HG02970 (cell line): ENCODE data around the gene PLEKHM3.
"Not testable (repeated sequence)": the region's sequence is repeated elsewhere in the genome, so short reads cannot be mapped to it uniquely, and the experiment has no call there.

Experiments
- ATAC-seq: cut with Tn5 transposase; IDR thresholded peaks from one replicate; pipeline ENCODE4 v1.9.1; 2021; ENCODE audit warnings: mild to moderate bottlenecking, moderate library complexity, moderate number of reproducible peaks; ENCODE audit not compliant: unreplicated experiment, low FRiP score

Gene PLEKHM3

DNA sequence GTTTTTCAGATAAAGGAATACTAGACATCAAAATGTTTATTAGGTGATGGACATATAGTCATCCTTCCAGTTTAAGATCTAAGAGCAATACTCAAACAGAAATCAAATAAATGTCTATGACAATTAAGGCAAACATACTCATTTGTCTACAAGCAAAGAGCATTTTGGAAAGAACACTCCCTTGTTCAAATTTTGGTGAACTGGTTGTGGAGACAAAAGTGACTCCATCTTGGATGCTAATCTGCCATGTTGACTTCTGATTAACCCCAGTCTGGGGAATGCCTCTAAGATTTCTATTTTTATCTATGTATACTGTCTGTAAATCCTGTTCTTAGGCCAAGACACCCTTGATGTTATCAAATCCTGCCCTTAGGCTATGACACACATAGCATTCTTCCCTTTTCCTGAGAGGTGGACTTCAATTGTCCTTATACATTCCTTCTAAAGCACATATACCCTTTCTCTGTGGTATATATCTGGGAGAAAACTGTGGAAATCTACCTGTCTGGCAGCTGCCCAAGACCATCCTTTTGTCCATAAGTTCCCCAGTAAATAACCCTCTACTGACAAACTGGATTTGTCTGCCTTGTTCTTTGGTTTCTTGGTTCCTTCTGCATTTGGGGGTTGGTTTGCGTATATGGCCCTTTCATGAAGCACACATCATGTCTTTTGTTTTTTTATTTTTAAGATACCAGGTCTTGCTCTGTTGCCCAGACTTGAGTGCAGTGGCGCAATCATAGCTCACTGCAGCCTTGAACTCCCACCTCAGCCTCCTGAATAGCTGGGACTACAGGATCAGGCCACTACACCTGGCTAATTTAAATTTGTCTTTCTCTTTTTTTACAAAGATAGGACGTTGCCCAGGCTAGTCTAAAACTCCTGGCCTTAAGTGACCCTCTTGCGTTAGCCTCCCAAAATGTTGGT lies 12.5 kb upstream of the PLEKHM3 start:
- no peak for ATAC-seq

DNA sequence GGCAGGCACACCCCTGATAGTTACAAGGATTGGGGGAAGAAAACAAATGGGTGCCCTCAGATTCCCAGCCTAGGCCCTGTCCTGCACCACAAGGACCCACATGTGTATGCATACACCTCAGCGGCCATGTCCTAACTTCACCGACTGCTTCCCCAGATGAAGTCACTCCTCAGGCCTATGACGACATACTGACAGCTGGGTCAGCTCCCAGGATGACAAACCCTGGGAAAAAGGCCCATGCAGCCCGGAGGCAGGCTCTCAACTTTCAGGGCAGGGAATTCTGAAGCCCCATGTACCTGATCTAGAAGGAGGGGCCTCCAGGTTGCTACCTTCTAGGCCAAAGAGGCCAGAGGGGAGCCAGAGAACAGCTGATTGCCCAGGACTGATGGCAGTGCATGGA lies 11.0 kb upstream of the PLEKHM3 start:
- ATAC-seq = no peak

DNA sequence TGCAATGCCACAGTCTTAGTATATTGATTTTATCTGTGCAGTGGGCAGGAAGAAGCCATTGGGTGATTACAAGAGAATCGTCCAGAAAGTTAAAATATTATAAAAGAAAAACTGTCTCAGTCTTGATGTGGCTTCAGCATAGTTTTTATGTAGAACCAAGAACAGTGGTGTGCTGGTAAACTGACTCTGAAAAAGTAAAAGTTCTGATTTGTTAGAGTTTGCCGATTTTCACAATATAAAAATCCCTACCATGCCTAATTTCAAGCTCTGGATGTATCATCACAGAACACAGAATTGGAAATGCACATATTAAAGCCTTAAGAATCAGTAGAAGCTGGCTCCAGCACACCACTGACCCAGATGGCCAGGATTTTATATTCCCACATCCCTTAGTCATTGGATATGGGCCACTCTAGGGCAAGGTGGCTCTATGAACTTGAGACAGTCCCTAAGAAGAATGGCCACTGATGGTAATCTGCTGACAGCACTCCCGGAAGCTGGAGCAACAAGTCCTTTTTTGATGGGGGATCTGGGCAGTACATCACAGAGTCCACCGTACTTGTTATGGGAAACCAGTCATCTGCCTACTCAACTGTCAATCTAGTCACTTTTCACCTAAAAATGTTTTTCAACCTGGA lies 9.3 kb upstream of the PLEKHM3 start:
- no peak for ATAC-seq

DNA sequence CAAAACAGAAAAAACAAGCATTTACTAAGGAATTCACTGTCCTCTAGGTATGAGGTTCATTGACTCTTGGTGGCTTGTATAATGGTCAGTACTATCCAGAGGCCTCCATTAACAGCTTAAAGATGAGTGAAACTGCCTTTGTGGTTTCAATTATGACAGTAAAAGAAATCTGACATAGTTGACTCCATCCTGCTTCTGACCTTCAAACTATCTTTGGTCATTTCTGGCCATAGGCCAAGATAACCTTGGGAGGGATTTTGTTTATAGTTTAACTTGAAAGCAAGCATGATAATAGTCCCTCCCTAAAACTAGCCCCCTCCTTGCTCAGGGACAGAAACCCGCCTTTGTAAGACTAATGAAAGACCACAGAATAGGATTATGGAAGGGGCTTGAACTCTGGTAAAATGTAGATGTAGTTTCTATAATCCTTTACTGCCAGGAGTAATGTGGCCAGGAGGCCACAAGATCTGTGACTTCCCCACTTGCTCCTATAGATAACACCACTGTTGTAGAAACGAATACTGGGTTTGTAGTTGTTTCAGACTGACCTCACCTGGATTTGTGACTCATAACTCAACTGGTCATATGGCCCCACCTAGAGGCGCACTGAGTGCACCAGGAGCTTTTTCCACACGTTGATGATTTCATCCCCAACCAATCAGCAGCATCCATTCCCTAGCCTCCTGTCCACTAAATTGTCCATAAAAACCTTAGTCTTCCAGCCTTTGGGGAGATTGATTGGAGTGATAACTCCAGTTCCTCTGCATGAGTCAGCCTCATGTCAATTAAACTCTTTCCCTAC lies 8.6 kb upstream of the PLEKHM3 start:
- peak; percentile 83 for ATAC-seq

DNA sequence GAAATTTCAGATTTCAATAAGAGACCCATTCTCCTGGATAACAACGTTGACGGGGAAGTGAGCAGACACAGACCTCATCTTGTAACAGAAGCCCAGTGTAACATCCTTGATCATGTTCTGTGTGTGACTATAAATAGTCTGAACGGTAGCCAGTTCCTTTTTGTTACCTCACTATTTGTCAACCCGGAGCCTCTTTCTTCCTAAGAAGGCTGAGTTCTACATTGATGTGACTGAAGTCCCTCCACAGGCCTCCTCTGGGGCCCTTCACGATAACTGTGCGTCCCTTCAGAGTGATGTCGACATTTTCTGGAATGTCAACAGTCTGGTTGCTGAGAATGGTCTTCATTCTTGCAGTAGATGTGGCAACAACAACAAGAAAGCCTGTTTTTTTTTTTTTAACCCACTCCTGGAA lies 6.3 kb upstream of the PLEKHM3 start:
- no peak for ATAC-seq

DNA sequence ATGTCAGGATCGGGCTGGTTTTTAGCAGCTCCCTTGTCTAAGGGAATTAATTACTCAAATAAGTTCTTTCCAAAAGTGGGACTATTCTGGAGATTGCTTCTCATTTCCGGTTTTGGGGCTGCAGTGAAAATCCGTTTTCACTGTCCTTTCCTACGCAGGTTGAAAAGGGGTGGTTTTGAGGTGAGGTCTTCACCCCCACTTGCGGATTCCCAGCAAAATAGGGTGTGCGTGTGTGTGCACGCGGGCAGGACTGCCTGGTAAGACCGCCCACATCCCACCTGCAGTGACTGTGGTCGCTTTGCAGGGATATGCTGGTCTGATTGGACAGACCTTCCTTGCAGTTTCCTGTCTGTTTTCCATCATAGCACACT lies 472 bp upstream of the PLEKHM3 start:
- no peak for ATAC-seq

DNA sequence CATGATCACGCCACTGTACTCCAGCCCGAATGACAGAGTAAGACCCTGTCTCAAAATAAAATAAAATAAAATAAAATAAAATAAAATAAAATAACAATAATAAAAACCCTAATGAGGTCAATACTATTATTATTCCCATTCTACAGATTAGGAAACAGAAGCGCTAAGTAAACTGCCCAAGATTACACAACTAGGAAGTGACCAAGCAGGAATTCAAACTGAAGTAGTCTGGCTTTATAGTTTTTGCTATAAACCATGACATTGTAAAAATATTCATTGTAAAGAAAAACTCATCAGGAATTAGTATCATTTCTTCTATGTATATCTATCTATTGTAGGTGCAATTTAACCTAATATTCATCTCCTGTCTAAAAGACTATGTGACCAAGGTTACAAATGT lies 1.2 kb downstream of the PLEKHM3 start:
- ATAC-seq = no peak

DNA sequence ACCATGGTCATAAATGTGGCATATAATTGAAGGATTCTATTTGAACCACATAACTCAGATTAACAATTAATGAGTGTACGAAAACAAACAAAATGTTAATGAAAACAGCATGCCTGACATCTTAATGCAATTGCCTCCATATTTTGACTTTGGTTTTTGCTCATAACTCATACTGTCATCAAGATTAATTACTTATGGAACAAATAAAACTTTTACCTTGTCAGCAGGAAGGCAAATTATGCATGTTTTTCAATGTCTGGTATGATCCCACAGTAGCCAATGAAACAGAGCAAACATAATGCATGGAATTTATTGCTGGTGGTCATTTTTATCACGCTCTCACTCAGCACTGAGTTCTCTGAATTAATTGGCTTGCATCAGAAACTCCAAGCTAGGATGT lies 5.1 kb downstream of the PLEKHM3 start:
- ATAC-seq = no peak

DNA sequence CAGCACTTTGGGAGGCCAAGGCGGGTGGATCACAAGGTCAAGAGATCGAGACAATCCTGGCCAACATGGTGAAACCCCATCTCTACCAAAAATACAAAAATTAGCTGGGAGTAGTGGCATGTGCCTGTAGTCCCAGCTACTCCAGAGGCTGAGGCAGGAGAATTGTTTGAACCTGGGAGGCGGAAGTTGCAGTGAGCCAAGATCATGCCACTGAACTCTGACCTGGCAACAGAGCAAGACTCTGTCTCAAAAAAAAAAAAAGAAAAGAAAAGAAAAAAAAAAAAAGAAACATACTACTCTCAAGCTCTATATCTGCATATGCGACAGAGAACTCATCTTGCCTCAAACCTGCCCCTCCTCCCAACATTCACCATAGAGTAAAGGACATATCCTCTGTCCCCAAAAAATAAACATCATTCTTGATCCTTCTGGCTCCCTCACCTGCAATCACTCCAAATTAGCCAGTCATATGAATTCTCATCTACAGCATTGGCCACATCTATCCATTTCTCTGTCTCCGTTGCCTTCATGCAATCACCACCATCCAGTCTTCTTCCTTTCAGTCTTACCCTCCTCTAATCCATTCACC lies 7.1 kb downstream of the PLEKHM3 start:
- not testable (repeated sequence) for ATAC-seq

DNA sequence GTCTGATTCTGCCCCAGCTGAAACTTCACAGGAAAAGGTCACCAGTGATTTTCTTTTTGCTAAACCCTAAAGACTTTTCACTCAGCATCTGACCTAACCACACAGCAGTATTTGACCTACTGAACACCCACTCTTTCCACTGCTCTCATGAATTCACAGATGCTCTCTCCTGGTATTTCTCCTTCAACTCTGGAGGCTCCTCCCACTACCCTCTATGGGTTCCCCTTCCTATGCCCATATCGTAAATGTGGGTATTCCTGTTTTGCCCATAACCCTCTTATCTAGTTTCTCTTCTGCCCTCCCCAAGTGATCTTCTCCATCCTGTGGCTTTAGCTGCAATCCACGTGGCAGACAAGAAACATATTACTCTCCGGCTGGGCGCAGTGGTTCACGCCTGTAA lies 7.6 kb downstream of the PLEKHM3 start:
- ATAC-seq = no peak

DNA sequence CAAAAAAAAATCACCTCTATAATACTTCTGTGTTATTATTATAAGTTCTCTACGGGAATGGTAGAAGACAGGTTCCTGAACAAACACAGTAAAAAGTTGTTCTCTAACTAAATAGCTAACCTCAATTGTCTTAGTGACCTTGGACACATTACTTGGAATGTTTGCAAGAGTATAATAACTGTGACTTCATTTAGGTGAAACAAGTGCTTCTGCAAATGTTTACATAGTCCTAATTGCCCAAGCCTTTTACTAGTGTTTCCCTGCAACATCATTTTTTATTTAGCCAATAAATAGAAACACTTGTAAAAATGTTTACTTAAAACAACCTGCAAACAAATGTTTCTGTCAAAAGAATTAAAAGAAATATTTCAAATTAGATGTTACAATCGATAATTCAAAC lies 9.9 kb downstream of the PLEKHM3 start:
- ATAC-seq = no peak

DNA sequence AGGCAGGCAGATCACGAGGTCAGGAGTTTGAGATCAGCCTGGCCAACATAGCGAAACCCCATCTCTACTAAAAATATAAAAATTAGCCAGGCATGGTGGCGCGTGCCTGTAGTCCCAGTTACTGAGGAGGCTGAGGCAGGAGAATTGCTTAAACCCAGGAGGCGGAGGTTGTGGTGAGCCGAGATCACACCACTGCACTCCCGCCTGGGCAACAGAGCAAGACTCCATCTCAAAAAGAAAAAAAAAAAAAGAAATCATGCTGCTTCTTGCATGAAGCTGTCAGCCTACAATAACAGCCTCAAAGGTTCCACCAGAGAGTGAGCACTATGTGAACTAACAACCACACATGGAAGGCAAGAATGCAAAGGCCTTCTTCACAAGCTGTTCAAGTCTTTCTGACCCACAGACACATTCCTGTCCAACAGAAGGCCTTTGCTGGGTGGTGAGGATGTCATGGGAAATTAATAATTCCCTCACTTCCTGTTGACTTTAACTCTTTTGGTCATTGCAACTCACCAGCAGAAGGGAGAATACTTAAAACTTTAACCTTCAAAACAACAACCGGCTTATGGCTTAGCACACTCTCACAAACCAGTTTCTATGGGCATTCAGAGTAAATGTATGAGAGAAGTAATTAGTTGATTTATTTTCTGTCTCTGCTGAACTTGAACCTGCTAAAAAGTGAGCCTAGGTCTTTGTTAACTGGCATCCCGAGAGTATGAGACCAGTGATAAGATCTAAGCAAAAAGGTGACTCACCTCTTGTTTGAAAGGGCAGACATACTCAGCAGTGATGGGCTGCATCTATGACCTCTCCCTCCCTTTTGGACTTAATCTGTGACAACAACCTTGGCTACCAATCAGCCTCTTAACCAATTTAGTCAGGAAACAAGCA lies 11.8 kb downstream of the PLEKHM3 start:
- ATAC-seq = no peak

DNA sequence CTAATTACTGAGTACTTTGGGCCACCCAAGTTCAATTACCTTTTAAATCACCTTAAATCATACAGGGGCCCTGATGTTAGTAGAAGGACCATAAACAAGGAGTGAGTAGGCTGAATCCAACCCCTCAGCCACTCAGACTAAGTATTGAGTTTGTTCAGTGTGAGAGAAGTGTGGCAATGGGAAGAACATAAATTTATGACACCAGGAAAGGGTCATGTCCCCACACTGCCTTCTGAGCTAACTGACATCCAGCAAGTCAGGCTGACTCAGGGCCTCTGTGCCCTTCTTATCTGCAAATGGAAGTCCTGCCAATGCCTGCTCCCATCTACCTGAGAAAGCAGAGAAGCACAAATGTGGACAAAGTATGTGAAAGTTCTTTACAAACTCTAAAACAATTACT lies 12.9 kb downstream of the PLEKHM3 start:
- ATAC-seq = no peak

DNA sequence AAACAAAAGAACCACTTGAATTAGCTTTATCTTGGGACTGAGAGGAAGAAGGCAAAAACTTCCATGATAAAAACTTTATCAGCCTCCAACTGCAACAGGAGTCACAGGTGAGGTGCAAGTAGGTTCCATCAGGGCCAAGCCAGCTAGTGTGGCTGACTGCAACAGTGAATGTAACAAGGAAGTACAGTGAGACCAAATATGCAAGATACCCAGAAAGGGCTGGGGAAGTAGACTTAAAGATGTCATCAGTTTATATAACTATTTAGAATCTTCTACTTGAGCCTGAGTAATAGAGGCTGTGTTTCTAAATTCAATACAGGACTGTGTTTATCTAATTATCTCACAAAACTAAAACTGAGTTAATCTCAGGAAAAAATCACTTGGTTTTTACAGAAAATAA lies 14.8 kb downstream of the PLEKHM3 start:
- ATAC-seq = no peak

DNA sequence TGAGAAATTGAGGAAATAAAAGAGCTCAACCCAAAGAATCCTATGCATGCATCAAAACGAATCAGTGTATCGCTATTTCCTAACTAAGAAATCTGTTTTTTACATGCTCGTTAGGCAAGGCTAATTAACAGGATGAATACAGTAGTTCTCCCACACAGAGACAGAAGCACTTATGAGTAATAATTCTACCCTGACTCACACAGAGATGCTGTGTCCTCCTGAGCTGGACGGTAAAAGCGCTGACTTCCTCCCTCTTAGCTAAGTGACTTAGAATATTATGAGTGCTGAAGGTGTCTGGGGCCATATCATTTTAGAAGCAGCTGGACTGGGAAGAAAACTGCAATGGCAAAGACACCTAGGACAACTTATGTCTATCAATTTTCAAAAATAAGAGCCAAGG lies 18.5 kb downstream of the PLEKHM3 start:
- no peak for ATAC-seq

DNA sequence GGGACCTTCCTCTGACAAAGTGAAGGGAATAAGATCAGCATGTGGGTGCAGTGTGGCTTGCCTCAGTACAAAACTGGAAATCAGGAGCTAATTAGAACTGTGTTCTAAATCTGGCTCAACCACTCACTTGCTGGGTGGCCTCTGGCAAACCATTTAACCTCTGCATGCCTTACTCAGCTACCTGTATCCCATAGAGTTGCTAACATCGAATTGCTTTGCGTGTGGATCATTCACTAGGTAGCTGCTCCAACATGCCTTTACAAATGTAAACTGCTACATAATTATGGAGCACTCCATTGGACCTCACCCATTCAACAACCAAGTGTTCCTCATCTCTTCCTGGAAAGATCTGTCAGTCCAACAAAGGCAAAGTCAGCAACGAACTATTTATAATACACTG lies 19.0 kb downstream of the PLEKHM3 start:
- no peak for ATAC-seq

DNA sequence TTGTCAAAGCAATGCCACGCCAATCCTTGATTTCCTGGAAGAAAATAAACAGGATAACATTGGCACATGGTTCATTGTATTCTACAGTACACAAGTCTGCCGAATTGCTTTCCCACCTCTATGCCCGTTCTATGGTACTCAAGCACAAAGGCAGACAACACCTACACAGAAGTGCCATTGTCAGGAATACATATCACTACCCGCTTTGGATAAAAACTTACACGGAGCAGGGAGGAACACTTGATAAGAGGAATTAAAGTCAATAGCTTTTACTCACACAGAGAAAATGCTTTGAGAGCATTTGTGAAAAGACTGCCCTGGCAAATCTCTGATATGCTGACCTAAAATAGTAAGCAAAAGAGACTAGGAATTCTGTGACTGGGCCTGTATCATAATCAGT lies 23.4 kb downstream of the PLEKHM3 start:
- no peak for ATAC-seq

DNA sequence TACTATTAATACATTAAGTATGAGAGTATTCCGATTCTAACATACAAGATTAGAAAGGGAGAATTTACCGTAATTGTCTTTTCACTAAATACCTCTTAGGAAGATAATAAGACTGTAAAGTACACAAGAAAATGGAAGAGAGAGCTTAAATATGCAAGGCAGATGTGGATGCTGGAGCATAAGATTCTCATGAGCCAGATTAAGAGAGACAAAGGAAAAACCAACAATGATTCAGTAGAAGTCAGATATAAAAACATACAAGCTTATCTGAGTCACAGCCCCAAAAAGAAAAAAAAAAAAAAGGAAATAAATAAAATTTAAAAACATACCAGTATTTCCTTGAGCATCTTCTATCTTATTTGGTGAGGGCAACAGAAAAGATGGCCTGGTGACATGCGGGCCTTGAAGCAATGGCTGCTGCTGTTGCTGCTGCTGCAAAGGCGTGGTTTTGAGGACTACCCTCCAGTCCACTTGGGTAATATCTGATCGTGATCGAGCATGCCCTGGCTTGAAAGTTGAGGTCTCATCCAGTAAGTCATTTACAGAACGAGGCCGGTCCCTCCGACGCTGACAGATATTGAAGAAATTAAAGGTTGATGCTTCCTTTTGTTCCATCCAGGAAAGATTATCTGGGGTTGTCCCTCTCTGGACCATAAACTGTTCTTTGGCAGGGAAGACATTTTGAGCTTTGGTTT lies 24.5 kb downstream of the PLEKHM3 start:
- ATAC-seq = no peak

DNA sequence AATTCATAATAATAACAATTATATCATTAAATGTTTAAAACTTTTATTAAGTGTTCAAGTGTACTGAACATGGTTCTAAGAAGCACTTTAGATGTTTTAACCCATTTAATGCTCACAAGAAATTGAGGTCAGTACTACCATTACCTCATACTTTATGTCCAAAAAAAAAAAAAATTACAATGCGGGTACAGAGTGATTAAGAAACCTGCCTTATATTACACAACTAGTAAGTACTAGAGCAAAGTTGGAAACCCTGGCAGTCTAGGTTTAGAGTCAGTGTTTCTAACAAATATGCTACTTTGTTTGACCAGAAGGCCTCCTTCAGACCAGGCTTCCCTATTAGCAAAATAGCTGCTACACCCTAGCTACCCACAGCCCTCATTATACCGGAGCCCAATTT lies 28.5 kb downstream of the PLEKHM3 start:
- ATAC-seq = no peak
